Vagina (tissue), 2 donors: ENCODE data around the gene PCDHB14.
"Not testable (repeated sequence)": the region's sequence is repeated elsewhere in the genome, so short reads cannot be mapped to it uniquely, and the experiment has no call there.

Source experiments
- POLR2A ChIP-seq, 2 donors: fragments of 450-650 bp; IDR thresholded peaks; one replicate each; pipeline ENCODE4 v1.6.1; 2017; ENCODE audit warnings: antibody characterized with exemption in 2 of 2, mild to moderate bottlenecking in 2 of 2, moderate library complexity in 2 of 2
- POLR2AphosphoS5 ChIP-seq, 2 donors: sonication (generic); formaldehyde crosslinking; IDR thresholded peaks; one replicate each; pipeline ENCODE4 v1.9.0; 2017; ENCODE audit warnings: antibody characterized with exemption in 2 of 2, mild to moderate bottlenecking in 2 of 2, low read depth in 1 of 2; ENCODE audit not compliant: insufficient read depth in 1 of 2
- TF ChIP-seq, protein P1 (sequence below), 3 experiments: fragments of 450-650 bp in 2 of 3; fragments of 200-600 bp in 1 of 3; sonication (generic) in 1 of 3; IDR thresholded peaks; one replicate each; pipeline ENCODE4 v1.5.1; 2017 to 2019; ENCODE audit warnings: antibody characterized with exemption in 3 of 3, mild to moderate bottlenecking in 2 of 3, moderate library complexity in 2 of 3

DNA sequence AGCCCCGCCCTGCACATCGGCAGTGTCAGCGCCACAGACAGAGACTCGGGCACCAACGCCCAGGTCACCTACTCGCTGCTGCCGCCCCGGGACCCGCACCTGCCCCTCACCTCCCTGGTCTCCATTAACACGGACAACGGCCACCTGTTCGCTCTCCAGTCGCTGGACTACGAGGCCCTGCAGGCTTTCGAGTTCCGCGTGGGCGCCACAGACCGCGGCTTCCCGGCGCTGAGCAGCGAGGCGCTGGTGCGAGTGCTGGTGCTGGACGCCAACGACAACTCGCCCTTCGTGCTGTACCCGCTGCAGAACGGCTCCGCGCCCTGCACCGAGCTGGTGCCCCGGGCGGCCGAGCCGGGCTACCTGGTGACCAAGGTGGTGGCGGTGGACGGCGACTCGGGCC, 23.8 kb downstream of the PCDHB14 start:
- TF ChIP-seq, protein P1, sequence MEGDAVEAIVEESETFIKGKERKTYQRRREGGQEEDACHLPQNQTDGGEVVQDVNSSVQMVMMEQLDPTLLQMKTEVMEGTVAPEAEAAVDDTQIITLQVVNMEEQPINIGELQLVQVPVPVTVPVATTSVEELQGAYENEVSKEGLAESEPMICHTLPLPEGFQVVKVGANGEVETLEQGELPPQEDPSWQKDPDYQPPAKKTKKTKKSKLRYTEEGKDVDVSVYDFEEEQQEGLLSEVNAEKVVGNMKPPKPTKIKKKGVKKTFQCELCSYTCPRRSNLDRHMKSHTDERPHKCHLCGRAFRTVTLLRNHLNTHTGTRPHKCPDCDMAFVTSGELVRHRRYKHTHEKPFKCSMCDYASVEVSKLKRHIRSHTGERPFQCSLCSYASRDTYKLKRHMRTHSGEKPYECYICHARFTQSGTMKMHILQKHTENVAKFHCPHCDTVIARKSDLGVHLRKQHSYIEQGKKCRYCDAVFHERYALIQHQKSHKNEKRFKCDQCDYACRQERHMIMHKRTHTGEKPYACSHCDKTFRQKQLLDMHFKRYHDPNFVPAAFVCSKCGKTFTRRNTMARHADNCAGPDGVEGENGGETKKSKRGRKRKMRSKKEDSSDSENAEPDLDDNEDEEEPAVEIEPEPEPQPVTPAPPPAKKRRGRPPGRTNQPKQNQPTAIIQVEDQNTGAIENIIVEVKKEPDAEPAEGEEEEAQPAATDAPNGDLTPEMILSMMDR (IDR thresholded peaks at IDR 0.05) = not testable (repeated sequence)
- TF ChIP-seq POLR2A (IDR thresholded peaks at IDR 0.05); POLR2AphosphoS5 (IDR thresholded peaks at IDR 0.05; ENCODE audit: insufficient read depth in 1 of 2, low read depth in 1 of 2): not testable (repeated sequence)
